GM12891 (cell line): Measurements from ENCODE around the gene BEGAIN.

Experiments
- POLR2A ChIP-seq: IDR thresholded peaks from 2 replicates; pipeline ENCODE4 v1.6.1; 2011; ENCODE audit warnings: low read depth, low read length, control low read depth
- TAF1 ChIP-seq: IDR thresholded peaks from 2 replicates; pipeline ENCODE4 v1.6.1; 2011; ENCODE audit warnings: low read depth, low read length, control low read depth

GRCh38 chr14:100584056-100585031, 2.9 kb downstream of the BEGAIN start:
- TF ChIP-seq TAF1 = no peak
- TF ChIP-seq POLR2A = no peak
